ENCODE measurements around the gene CLEC4F.

The CLEC4F gene

GRCh38 chr2:70777450-70777849, 42.9 kb downstream of the CLEC4F start:
- TF ChIP-seq CTCF (IDR thresholded peaks at IDR 0.05; ENCODE audit: low read depth, low read length): no peak
- DNase-seq (ENCODE audit: extremely low read depth, low read depth): no peak

- no peak for TF ChIP-seq CTCF (IDR thresholded peaks at IDR 0.05; ENCODE audit: low read depth, low read length)
- DNase-seq (ENCODE audit: extremely low read depth, low read depth): no peak
Observed at GRCh38 chr2:70776266-70776665, 44.1 kb downstream of the CLEC4F start.

GRCh38 chr2:70775141-70775540, 45.3 kb downstream of the CLEC4F start:
- no peak for TF ChIP-seq CTCF (IDR thresholded peaks at IDR 0.05; ENCODE audit: low read depth, low read length)
- no peak for DNase-seq (ENCODE audit: extremely low read depth, low read depth)

GRCh38 chr2:70772486-70773155, 47.8 kb downstream of the CLEC4F start:
- DNase-seq (ENCODE audit: extremely low read depth, low read depth): no peak
- no peak for TF ChIP-seq CTCF (IDR thresholded peaks at IDR 0.05; ENCODE audit: low read depth, low read length)

GRCh38 chr2:70771446-70771845, 49.0 kb downstream of the CLEC4F start:
- TF ChIP-seq CTCF (IDR thresholded peaks at IDR 0.05; ENCODE audit: low read depth, low read length): no peak
- DNase-seq (ENCODE audit: extremely low read depth, low read depth): no peak

GRCh38 chr2:70769450-70769849, 50.9 kb downstream of the CLEC4F start:
- DNase-seq (ENCODE audit: extremely low read depth, low read depth): no peak
- TF ChIP-seq CTCF (IDR thresholded peaks at IDR 0.05; ENCODE audit: low read depth, low read length): no peak

- no peak for TF ChIP-seq CTCF (IDR thresholded peaks at IDR 0.05; ENCODE audit: low read depth, low read length)
- DNase-seq (ENCODE audit: extremely low read depth, low read depth): no peak
Observed at GRCh38 chr2:70768590-70769085, 51.8 kb downstream of the CLEC4F start.

Data from AG09319 (cell line).